ENCODE data around the gene CLEC16A.

Gene CLEC16A

GRCh38 chr16:11158018-11158417, 213.7 kb downstream of the CLEC16A start:
- DNase-seq (ENCODE audit: low spot score): no peak

DNA sequence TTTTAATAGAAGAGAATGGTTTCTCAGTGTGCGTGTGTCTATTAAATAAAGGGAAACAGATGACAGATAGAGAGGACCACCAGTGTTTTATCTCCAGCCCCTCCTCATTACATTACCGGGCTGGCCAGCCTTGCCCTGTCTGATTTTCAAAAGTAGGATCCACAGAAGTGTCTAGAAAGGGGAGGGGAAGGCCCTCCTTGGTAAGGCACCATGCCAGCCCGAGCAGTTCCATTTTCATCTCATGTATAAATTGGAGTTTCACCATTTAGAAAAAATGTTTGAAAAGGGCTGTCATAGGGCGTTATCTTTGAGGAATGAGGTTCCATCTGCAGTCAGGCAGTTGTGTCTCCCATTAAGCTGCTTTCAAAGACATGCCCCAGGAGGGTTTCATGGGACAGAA, 214.9 kb downstream of the CLEC16A start:
- no peak for DNase-seq (ENCODE audit: low spot score)

- no peak for DNase-seq (ENCODE audit: low spot score)
Measured at GRCh38 chr16:11160676-11161115, 216.3 kb downstream of the CLEC16A start.

DNA sequence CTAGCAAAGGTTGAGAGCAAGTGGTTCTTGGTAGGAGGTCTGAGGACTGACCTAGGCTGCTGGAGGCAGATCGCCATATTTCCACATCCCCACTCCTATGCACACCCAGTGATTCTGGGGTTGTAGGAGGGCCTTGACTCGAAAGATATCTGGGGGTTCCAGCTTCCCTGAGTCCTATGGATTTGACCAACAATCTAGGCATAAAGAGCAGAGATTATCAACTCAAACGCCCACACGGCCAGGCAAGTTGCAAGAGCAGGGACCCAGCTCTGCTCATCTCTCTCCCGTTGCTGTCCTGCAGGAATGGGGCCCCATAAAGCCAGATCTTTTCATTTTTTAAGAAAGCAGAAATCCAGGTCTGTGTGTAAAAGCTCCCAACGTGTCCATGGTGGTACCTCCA, 217.1 kb downstream of the CLEC16A start:
- no peak for DNase-seq (ENCODE audit: low spot score)

GRCh38 chr16:11161974-11162373, 217.6 kb downstream of the CLEC16A start:
- no peak for DNase-seq (ENCODE audit: low spot score)

DNA sequence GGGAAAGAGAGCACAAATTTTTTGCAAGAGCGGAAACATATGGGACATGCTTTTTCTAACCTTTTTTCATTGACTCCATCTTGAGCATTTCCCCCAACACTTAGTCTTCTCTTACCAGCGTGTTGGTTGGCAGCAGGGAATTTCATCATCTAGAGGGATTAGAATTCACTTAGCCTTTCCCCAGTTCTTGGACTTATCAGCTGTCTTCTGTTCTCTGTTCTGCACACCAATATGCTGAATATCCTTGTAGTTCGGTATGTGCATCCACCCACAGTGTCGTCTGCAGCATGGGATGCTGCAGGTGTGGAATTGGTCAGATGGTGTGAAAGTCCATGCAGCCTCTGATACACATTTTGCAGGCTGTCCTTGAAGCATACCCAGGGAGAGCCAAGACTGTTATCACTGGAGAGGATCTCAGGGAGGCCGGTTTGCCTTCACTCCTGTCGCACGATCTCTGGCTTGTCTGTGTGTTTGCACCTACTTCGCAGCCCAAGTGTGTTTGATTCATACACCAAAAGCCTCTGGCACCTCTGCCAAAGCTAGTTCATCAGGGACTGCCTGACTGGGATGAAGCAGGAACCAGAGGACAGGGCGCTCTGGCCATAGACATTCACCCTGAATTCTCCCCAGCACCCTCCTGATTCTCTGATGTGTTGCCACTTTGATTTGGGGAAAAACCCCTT, 218.4 kb downstream of the CLEC16A start:
- DNase-seq (ENCODE audit: low spot score): no peak

DNA sequence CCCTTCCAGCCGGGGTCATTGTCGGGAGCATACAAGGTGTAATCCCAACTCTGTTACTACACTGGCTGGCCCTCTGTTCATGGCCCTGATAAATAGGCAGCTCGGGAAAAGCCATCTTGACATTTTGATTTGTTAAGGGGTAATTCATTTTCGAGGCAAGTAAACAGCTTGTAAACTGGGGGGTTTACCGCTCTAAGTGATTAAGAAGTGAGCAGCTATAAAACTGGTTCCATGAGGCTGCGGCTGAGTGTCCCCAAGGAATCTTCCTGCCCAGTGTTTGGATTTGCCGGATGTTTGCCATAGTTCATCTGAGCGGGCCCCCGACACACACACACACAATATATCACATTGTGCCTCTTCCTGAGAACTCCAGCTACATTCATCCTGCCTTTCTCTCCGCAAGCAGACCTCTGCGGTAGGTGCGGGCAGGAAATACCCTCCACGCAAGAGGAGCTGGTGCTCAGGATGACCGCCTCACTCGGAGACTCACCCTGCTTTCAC, 219.4 kb downstream of the CLEC16A start:
- DNase-seq (ENCODE audit: low spot score): no peak

GRCh38 chr16:11164482-11165270, 220.3 kb downstream of the CLEC16A start:
- DNase-seq (ENCODE audit: low spot score): no peak

GRCh38 chr16:11165349-11165748, 221.0 kb downstream of the CLEC16A start:
- no peak for DNase-seq (ENCODE audit: low spot score)

DNA sequence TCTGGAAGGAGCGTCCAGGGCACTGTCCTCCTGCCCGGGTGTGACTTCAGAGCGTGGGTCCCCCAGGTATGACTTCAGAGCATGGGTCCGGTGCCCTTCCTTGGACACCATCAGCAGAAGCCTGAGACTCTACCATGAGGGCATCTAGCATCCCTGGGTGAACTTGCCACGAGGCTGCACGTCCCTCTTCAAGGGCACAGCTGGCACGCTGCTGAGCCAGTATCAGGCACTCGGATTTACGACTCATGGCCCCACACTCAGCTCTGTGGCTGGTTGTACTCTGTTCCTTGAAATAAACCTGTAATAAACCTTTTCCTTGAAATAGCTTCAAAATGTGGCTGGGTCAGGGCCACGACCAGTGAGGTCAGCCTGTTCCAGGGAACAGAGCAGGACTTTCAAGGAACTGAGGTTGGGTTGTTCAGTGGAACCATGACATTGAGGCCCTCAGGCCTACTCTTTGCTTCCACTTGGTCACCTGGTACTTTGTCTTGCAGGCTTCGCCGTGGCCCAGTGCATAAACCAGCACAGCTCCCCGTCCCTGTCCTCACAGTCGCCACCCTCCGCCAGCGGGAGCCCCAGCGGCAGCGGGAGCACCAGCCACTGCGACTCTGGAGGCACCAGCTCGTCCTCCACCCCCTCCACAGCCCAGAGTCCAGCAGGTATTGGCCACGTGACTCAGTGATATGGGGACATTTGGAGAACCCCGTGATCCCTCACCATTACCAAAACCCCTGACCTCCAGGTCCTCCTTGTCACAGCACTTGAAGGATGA, 221.7 kb downstream of the CLEC16A start:
- DNase-seq (ENCODE audit: low spot score): no peak

DNA sequence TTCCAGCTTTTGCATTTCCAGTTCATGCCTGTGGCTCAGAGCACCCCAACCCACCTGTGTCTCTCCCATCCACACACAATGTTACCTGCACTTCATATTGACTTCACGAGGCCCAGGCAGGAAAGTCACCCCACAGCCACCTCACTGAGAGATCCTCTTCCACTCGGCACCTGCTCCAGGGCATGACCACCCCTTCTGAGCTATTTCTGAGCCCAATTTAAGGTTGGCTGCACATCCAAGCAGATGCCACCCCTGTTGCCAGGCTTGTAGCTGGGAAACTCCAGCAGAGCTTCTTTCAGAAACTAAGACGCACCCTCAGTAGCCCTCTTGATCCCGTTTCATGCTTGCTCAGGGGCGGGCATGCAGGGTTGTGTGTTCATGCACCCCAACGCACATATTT, 223.2 kb downstream of the CLEC16A start:
- DNase-seq (ENCODE audit: low spot score): no peak

DNA sequence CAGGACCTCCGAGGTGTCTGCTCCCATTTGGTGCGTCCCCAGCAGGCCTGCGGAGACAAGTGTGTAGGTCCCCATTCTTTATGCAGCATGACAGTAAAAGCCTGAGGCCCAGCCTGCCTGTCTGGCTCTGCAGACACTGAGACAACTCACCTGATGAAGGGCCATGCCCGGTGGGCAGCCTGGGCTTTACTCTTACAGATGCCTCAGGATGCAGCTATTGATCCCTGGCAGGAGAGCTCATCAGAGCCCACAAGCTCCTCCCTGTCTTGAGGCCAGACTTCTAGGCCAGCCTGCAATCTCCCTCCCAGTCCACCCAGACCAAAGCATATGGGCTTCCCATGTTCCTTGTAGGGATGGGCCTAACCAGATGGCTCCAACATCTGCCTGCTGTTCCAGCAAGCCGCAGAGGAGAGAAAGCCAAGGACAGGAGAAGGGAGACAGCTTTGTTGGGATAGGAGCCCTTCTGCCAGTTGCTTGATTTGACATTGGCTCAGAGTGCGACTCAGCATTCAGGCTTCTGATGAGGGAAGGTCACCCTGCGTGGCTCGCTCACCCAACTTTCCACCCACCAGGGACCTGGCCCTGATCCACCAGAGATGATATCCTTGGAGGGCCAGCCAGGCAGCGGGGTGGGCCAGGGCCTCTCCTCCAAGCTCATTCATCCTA, 224.2 kb downstream of the CLEC16A start:
- DNase-seq (ENCODE audit: low spot score): no peak

- no peak for DNase-seq (ENCODE audit: low spot score)
Measured at GRCh38 chr16:11169641-11170040, 225.3 kb downstream of the CLEC16A start.

DNA sequence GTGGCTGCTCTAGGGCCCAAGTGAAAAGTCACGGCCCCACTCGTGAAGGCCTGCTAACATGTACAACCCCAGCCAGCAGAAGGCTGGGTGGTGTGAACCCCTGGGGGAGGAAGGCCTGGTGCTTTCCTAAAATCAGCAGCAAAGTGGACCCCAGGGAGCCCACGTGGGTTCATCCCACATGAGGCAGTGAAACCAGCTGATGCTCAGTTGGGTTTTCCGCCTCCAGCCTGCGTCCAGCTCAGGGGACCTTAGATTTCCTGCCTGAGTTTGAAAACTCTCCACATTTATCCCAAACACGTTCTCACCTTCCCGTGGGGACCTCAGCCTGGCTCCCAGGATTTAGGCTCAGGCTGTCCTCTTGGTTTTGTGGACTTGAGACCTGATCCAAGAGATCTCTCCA, 225.8 kb downstream of the CLEC16A start:
- DNase-seq (ENCODE audit: low spot score): no peak

DNA sequence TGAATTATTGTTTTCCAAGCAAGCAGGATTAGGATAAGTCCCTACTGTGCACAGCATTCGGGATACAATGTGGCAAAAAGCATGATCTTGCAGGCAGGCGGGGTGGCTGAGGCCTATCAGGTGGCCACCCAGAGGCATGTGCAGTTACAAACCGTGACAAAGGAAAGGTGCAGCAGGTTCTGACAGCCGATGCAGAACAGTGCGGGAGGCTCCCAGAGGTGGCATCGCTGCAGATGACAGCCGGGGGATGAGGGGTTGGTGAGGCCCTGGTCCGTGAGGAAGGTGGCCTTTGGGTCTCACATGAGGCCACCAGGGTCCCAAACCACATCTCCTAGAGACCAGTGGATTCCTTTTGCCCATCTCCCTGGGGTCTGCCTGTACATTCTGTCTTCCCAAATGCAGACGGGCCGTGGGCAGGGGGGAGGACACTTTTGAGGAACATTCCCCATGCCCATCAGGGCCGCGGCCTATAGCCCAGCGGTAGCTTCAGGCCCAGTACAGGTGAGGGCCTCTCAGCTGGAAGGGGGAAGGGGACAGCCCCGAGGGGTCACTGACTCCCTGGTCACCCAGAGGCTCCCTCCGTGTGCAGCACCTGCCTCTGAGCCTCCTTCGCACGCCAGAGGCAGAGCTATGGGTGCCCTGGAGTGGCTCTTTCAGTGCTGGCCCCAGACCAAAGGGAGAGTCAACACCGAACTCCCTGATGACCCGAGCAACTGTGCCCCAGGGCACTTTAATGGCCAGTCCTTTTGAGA, 226.5 kb downstream of the CLEC16A start:
- no peak for DNase-seq (ENCODE audit: low spot score)

DNA sequence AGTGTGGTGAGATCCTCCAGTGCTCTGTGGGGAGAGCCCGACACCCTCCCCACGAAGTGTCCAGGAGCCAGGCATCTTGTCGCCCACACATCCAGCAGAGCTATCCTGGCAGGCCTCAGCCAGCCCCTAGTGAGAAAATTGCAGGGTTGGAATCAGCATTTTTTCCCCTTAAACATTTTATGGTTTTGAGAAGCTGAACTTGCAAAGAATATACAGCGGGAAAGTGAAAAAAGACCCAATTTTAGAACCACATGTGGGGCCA, 227.0 kb downstream of the CLEC16A start:
- DNase-seq (ENCODE audit: low spot score): no peak

DNA sequence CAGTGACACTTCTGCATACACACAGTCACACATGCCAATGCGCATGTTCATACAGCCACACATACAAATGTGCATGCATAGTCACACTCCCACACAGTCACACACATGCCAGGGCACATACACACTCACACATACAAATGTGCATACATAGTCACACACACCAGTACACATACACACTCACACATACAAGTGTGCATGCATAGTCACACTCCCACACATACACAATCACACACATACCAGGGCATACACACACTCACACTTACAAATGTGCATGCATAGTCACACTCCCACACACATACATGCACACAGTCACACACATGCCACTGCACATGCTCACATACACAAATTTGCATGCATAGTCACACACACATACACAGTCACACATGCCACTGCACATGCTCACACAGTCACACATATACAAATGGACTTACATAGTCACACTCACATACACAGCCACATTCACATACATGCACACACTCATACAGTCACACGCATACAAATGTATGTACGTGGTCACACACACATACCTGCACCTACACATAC, 227.5 kb downstream of the CLEC16A start:
- DNase-seq (ENCODE audit: low spot score): no peak

- DNase-seq (ENCODE audit: low spot score): no peak
Measured at GRCh38 chr16:11173426-11173825, 229.1 kb downstream of the CLEC16A start.

- DNase-seq (ENCODE audit: low spot score): no peak
Measured at GRCh38 chr16:11174141-11174540, 229.8 kb downstream of the CLEC16A start.

- no peak for DNase-seq (ENCODE audit: low spot score)
Measured at GRCh38 chr16:11175106-11175786, 230.9 kb downstream of the CLEC16A start.
